B cell (primary cell): ENCODE data around the gene PRKCA. TPM values are rescaled to one million over a fixed set of nuclear protein-coding genes. Genes with fewer than 3 reads are reported as not detected.
"Not testable (repeated sequence)": the region's sequence is repeated elsewhere in the genome, so short reads cannot be mapped to it uniquely, and the experiment has no call there.

Experiments used
- ATAC-seq: fragments of 200-7000 bp; cut with Tn5 transposase; one replicate; pipeline ENCODE4 v1.10.0; 2021; ENCODE audit warnings: low read depth, mild to moderate bottlenecking, moderate number of reproducible peaks, moderate library complexity
- CTCF ChIA-PET: fragments of 350-600 bp; sonication (Branson Sonifier 250); formaldehyde crosslinking; loops from one replicate; lab custom pipeline; 2021; ENCODE audit warnings: antibody characterized with exemption, inconsistent platforms; lab: Charles Lee
- POLR2A ChIA-PET: fragments of 350-600 bp; sonication (Branson Sonifier 250); formaldehyde crosslinking; loops from one replicate; lab custom pipeline; 2021; ENCODE audit warnings: antibody characterized with exemption; lab: Charles Lee
- DNase-seq: peaks from one replicate; pipeline ENCODE4 v3.0.0; 2013
- H2AFZ ChIP-seq: 2 replicates; pipeline ENCODE4 v1.6.1; 2012; ENCODE audit warnings: mild to moderate bottlenecking, low read depth, low read length; ENCODE audit not compliant: insufficient read depth, poor library complexity, severe bottlenecking
- H3K27ac ChIP-seq, 2 donors: 1 replicate in 1 of 2; 2 replicates in 1 of 2; pipeline ENCODE4 v1.5.1; 2012 to 2013; ENCODE audit warnings: low read length in 2 of 2, mild to moderate bottlenecking in 2 of 2, moderate library complexity in 1 of 2
- H3K27me3 ChIP-seq, 4 experiments: fragments of 200-600 bp in 1 of 4; sonication (generic) in 1 of 4; replicated peaks in 1 of 4; 1 replicate in 2 of 4; 2 replicates in 2 of 4; pipeline versions ENCODE4 v1.6.1 to v1.7.0; 2013 to 2016; ENCODE audit warnings: low read length in 3 of 4, mild to moderate bottlenecking in 2 of 4, mixed read lengths in 1 of 4, moderate library complexity in 1 of 4; ENCODE audit not compliant: insufficient read depth in 4 of 4, control insufficient read depth in 3 of 4; ENCODE audit errors: control extremely low read depth in 1 of 4
- H3K36me3 ChIP-seq, 2 experiments: replicated peaks in 1 of 2; 1 replicate in 1 of 2; 2 replicates in 1 of 2; pipeline versions ENCODE4 v1.6.1 to v1.7.1; 2013; ENCODE audit warnings: low read length in 1 of 2; ENCODE audit not compliant: insufficient read depth in 2 of 2, control insufficient read depth in 1 of 2; ENCODE audit errors: control extremely low read depth in 1 of 2, extremely low read depth in 1 of 2
- H3K4me1 ChIP-seq, 2 donors: fragments of 200-600 bp in 1 of 2; sonication (generic) in 1 of 2; 1 replicate in 1 of 2; 2 replicates in 1 of 2; pipeline versions ENCODE4 v1.5.1 to v1.6.1; 2013 to 2017; ENCODE audit warnings: low read length in 2 of 2; ENCODE audit not compliant: control insufficient read depth in 2 of 2, insufficient read depth in 2 of 2
- H3K4me2 ChIP-seq: replicated peaks from 2 replicates; pipeline ENCODE3; 2012; ENCODE audit warnings: mild to moderate bottlenecking, low read depth, low read length; ENCODE audit not compliant: poor library complexity, severe bottlenecking
- H3K4me3 ChIP-seq, 5 experiments: fragments of 200-600 bp in 1 of 5; sonication (generic) in 1 of 5; 1 replicate in 3 of 5; 2 replicates in 2 of 5; pipeline versions ENCODE4 v1.5.1 to v1.7.0; 2011 to 2016; ENCODE audit warnings: low read length in 4 of 5, mild to moderate bottlenecking in 4 of 5, low read depth in 2 of 5, control low read depth in 1 of 5, moderate library complexity in 1 of 5; ENCODE audit not compliant: insufficient read depth in 1 of 5; ENCODE audit errors: control extremely low read depth in 1 of 5, extremely low read depth in 1 of 5
- H3K79me2 ChIP-seq: fragments of 200-600 bp; sonication (generic); one replicate; pipeline ENCODE4 v1.6.0; 2016; ENCODE audit warnings: low read length; ENCODE audit not compliant: control insufficient read depth, insufficient read depth
- H3K9ac ChIP-seq: fragments of 200-600 bp; sonication (generic); 2 replicates; pipeline ENCODE4 v1.6.1; 2017; ENCODE audit warnings: mild to moderate bottlenecking, low read length, moderate library complexity
- H3K9me3 ChIP-seq, 3 donors: one replicate each; pipeline versions ENCODE4 v1.6.1 to v1.7.1; 2013; ENCODE audit warnings: low read length in 2 of 3; ENCODE audit not compliant: control insufficient read depth in 2 of 3, insufficient read depth in 1 of 3; ENCODE audit errors: control extremely low read depth in 1 of 3
- H4K20me1 ChIP-seq: 2 replicates; pipeline ENCODE4 v1.6.0; 2012; ENCODE audit warnings: mild to moderate bottlenecking, low read length; ENCODE audit not compliant: insufficient read depth, control insufficient read depth, poor library complexity, severe bottlenecking
- H3K27ac Mint-ChIP-seq: one replicate; pipeline ENCODE4 v1.8.0; 2021; ENCODE audit warnings: mixed read lengths
- H3K27me3 Mint-ChIP-seq: one replicate; pipeline ENCODE4 v1.8.0; 2021; ENCODE audit warnings: mixed read lengths
- H3K4me1 Mint-ChIP-seq: one replicate; pipeline ENCODE4 v1.8.0; 2021; ENCODE audit warnings: mixed read lengths
- H3K4me3 Mint-ChIP-seq: one replicate; pipeline ENCODE4 v1.8.0; 2021; ENCODE audit warnings: mixed read lengths
- H3K9me3 Mint-ChIP-seq: one replicate; pipeline ENCODE4 v1.8.0; 2022; ENCODE audit warnings: mixed read lengths; ENCODE audit not compliant: insufficient read depth
- EZH2 ChIP-seq: IDR thresholded peaks from 2 replicates; pipeline ENCODE4 v1.6.1; 2012; ENCODE audit warnings: borderline replicate concordance, low read depth, mild to moderate bottlenecking, moderate library complexity, low read length; ENCODE audit not compliant: insufficient read depth, poor library complexity, severe bottlenecking
- WGBS: methylation state at CpG from one replicate; pipeline ENCODE4 v1.1.5; 2013; ENCODE audit warnings: missing lambda C conversion rate; ENCODE audit not compliant: insufficient coverage; 5-methylcytosine and 5-hydroxymethylcytosine counted together
- intact Hi-C: fragments of 100-400 bp; cut with micrococcal nuclease; formaldehyde crosslinking; loops from one replicate; pipeline ENCODE4 v1.10.0; 2022
- polyA plus RNA-seq: library from polyadenylated mRNA; depleted of rRNA; stranded (reverse); fragments of >200 nt; gene quantifications from 2 replicates; pipeline ENCODE4 v1.2.3, GENCODE V29; 2012
- total RNA-seq, 2 donors: library from RNA; stranded (reverse); fragments of 120-200 nt in 1 of 2; gene quantifications; 1 replicate in 1 of 2; 2 replicates in 1 of 2; pipeline versions ENCODE4 v1.2.3 to v1.2.4, GENCODE V29; 2013 to 2022
- TF ChIP-seq, protein P1 (sequence below): fragments of 200-600 bp; IDR thresholded peaks from one replicate; pipeline ENCODE4 v1.8.0; 2022; ENCODE audit warnings: antibody characterized with exemption, mild to moderate bottlenecking

PRKCA gene
- total and polyA plus RNA-seq, 2 donors (not counting 1 experiment from before 2014, with no cell fraction given), result 0.33 to 7.7 TPM

DNA sequence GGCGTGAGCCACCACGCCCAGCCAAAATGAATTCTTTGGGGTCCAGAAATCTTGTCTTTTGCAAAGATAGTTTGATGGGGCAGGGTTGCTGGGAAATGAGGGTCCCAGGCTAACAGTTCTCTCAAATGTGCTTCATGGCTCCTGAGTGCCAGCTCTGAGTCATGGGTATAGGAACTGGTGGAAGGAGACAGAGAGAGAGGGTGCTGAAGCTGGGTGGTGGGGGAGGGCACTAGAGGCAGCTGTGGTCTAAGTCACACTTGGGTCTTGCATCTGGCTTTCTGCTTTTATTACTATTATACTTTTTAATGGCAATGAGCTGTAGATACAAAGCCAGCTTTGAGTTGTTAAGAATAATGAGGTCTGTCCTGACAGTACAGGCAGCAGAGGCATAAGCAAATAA, 54.6 kb downstream of the PRKCA start:
- TF ChIP-seq, protein P1, sequence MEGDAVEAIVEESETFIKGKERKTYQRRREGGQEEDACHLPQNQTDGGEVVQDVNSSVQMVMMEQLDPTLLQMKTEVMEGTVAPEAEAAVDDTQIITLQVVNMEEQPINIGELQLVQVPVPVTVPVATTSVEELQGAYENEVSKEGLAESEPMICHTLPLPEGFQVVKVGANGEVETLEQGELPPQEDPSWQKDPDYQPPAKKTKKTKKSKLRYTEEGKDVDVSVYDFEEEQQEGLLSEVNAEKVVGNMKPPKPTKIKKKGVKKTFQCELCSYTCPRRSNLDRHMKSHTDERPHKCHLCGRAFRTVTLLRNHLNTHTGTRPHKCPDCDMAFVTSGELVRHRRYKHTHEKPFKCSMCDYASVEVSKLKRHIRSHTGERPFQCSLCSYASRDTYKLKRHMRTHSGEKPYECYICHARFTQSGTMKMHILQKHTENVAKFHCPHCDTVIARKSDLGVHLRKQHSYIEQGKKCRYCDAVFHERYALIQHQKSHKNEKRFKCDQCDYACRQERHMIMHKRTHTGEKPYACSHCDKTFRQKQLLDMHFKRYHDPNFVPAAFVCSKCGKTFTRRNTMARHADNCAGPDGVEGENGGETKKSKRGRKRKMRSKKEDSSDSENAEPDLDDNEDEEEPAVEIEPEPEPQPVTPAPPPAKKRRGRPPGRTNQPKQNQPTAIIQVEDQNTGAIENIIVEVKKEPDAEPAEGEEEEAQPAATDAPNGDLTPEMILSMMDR, result no peak
- no peak for TF ChIP-seq EZH2
- H3K9me3 Mint-ChIP-seq, result no peaks in the 10 kb centered on the region
- Histone ChIP-seq H3K9ac (no peak overlapping the region), H3K79me2 (no peaks in the 10 kb centered on the region), H3K4me3 (no peak overlapping the region), H3K4me1 (no peaks in the 10 kb centered on the region), H3K36me3 (no peaks in the 10 kb centered on the region), H4K20me1 (no peaks in the 10 kb centered on the region), H3K4me2 (no peak overlapping the region), H3K27ac (no peak overlapping the region), H3K9me3 (no peaks in the 10 kb centered on the region), H3K27me3 (no peaks in the 10 kb centered on the region), H2AFZ (no peak overlapping the region)
- no peak for DNase-seq
- ATAC-seq, result no peak
- H3K4me1 Mint-ChIP-seq, result no peaks in the 10 kb centered on the region
- H3K27ac Mint-ChIP-seq, result no peak overlapping the region
- WGBS, result 100% methylated on average over 2 of the region's 2 CpGs
- no peak overlapping the region for H3K4me3 Mint-ChIP-seq
- CTCF ChIA-PET, result no interaction called here
- intact Hi-C loops, result no loop called here
- POLR2A ChIA-PET, result no interaction called here
- peaks cover 6% of the 10 kb centered on the region for H3K27me3 Mint-ChIP-seq

- ATAC-seq (no peak), DNase-seq (no peak)
- Mint-ChIP-seq H3K27ac (no peak overlapping the region), H3K27me3 (peaks cover 7% of the 10 kb centered on the region), H3K4me1 (peaks cover 1% of the 10 kb centered on the region), H3K9me3 (no peaks in the 10 kb centered on the region), H3K4me3 (no peak overlapping the region)
- Histone ChIP-seq H3K9ac (no peak overlapping the region), H3K36me3 (no peaks in the 10 kb centered on the region), H3K4me3 (no peak overlapping the region), H3K9me3 (no peaks in the 10 kb centered on the region), H3K4me2 (no peak overlapping the region), H3K27me3 (no peaks in the 10 kb centered on the region), H3K79me2 (no peaks in the 10 kb centered on the region), H2AFZ (no peak overlapping the region), H3K27ac (no peak overlapping the region), H3K4me1 (no peaks in the 10 kb centered on the region), H4K20me1 (no peaks in the 10 kb centered on the region)
- TF ChIP-seq EZH2, result no peak
- TF ChIP-seq, protein P1, result no peak
- ChIA-PET POLR2A (no interaction called here), CTCF (no interaction called here)
- no CpG with 5 or more reads among the region's 2 CpGs for WGBS
- intact Hi-C loops, result no loop called here
These were observed 56.9 kb downstream of the PRKCA start for GRCh38 chr17:66359351-66359750.

DNA sequence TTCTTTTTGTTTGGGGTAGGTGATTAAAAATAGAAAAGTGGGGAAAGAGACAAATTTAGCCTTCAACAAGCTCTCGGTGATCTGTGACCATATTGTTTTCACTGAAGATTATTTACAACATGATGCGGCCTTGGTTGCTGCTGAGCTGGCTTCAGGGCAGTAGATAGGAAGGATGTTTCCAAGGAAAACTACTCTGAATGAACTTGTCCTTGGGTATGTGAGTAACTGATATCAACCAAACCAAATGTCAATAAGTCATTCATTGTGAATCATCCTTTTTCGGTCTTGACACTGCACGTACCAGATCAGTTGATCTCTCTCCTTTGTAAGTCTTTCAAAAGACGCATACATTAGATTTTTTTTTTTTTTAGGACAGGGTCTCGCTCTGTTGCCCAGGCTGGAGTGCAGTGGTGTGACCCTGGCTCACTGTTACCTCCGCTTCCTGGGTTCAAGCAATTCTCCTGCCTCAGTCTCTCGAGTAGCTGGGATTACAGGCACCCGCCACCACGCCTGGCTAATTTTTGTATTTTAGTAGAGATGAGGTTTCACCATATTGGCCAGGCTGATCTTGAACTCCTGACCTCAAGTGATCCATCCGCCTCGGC, 58.6 kb downstream of the PRKCA start:
- ATAC-seq, H3K27me3 ChIP-seq, H3K9ac ChIP-seq, H3K27ac Mint-ChIP-seq, H3K27ac ChIP-seq, H3K4me1 ChIP-seq, H3K79me2 ChIP-seq, DNase-seq, H3K36me3 ChIP-seq, H3K9me3 Mint-ChIP-seq, POLR2A ChIA-PET, intact Hi-C loops, H3K9me3 ChIP-seq, H3K4me3 ChIP-seq, H3K4me2 ChIP-seq, H2AFZ ChIP-seq, CTCF ChIA-PET, H3K4me3 Mint-ChIP-seq, H4K20me1 ChIP-seq, H3K4me1 Mint-ChIP-seq: not testable (repeated sequence)
- peaks cover 20% of the 10 kb centered on the region for H3K27me3 Mint-ChIP-seq
- WGBS, result 95% methylated on average over 8 of the region's 12 CpGs
